ENCODE results near the gene HERPUD1. TPM values are rescaled to one million over a fixed set of nuclear protein-coding genes. Genes with fewer than 3 reads are reported as not detected.

The HERPUD1 gene
- total RNA-seq, 1 experiment from 2014 or later = 30.8 TPM

DNA sequence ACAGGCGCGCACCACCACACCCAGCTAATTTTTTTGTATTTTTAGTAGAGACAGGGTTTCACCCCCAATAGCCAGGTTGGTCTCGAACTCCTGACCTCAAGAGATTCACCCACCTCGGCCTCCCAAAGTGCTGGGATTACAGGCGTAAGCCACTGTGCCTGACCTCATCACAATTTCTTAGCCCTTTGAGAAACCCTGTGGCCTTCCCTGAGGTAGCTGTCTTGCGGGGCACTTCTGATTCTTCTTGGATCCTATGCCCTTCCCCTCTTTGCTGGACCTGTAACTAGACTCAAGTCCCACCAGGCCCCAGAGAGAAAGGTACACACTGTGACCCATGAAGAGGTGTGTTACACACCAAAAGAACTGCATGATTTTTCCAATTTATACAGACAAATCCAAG lies 16.3 kb downstream of the HERPUD1 start:
- POLR2A ChIA-PET = interaction anchor here (1.6 kb wide), 1 partner anchor 15 kb away, joined by 4 read pairs; no protein-coding TSS in a partner anchor
- Mint-ChIP-seq H3K36me3 (peaks cover 10% of the 10 kb centered on the region; the same call in 1 of the 2 replicates), H3K27ac (no peak overlapping the region), H3K9me3 (no peaks in the 10 kb centered on the region), H3K4me1 (peaks cover 14% of the 10 kb centered on the region), H3K4me3 (no peak overlapping the region), H3K27me3 (ENCODE audit: low read depth) (no peaks in the 10 kb centered on the region; the same call in 1 of the 2 replicates)
- CTCF ChIA-PET = interaction anchor here (1.2 to 1.8 kb wide), 2 partner anchors 81 to 98 kb away, joined by 3 to 4 read pairs; no protein-coding TSS in a partner anchor
- no peak for DNase-seq (ENCODE audit: low spot score)
- TF ChIP-seq CBFB (CRISPR knock-in tag; IDR thresholded peaks at IDR 0.05; ENCODE audit: low read depth) (no peak), TEAD4 (CRISPR knock-in tag; IDR thresholded peaks at IDR 0.05) (no peak), TCF7 (CRISPR knock-in tag; IDR thresholded peaks at IDR 0.05; ENCODE audit: low read depth) (no peak), ZNF396 (CRISPR knock-in tag; IDR thresholded peaks at IDR 0.05; ENCODE audit: borderline replicate concordance) (no peak), E2F5 (CRISPR knock-in tag; IDR thresholded peaks at IDR 0.05) (no peak), JUN (CRISPR knock-in tag; IDR thresholded peaks at IDR 0.05) (no peak), GTF2I (CRISPR knock-in tag; conservative IDR thresholded peaks at IDR 0.05) (no peak), SMAD4 (CRISPR knock-in tag; IDR thresholded peaks at IDR 0.05) (no peak)
- TF ChIP-seq, protein P1, sequence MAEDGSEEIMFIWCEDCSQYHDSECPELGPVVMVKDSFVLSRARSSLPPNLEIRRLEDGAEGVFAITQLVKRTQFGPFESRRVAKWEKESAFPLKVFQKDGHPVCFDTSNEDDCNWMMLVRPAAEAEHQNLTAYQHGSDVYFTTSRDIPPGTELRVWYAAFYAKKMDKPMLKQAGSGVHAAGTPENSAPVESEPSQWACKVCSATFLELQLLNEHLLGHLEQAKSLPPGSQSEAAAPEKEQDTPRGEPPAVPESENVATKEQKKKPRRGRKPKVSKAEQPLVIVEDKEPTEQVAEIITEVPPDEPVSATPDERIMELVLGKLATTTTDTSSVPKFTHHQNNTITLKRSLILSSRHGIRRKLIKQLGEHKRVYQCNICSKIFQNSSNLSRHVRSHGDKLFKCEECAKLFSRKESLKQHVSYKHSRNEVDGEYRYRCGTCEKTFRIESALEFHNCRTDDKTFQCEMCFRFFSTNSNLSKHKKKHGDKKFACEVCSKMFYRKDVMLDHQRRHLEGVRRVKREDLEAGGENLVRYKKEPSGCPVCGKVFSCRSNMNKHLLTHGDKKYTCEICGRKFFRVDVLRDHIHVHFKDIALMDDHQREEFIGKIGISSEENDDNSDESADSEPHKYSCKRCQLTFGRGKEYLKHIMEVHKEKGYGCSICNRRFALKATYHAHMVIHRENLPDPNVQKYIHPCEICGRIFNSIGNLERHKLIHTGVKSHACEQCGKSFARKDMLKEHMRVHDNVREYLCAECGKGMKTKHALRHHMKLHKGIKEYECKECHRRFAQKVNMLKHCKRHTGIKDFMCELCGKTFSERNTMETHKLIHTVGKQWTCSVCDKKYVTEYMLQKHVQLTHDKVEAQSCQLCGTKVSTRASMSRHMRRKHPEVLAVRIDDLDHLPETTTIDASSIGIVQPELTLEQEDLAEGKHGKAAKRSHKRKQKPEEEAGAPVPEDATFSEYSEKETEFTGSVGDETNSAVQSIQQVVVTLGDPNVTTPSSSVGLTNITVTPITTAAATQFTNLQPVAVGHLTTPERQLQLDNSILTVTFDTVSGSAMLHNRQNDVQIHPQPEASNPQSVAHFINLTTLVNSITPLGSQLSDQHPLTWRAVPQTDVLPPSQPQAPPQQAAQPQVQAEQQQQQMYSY (CRISPR knock-in tag; IDR thresholded peaks at IDR 0.05) = no peak
- no peak for ATAC-seq

DNA sequence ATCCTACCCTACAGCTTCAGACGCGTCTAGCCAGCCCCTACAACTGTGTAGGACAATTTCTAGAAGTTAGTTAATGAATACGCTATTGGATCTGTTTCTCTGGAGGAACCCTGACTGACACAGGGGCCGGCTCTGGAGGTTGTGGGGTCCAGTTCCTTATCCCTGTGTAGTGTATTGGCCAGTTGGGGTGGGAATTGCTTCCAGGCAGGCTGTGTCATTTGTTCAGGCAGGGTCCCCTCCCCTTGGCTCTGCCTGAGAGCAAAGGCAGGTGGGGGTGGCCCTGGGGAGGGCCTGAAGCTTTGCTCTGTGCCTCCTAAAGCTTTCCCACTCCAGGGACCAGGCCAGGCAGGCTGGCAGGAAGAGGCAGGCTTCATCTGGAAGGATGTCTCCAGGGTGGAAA lies 18.1 kb downstream of the HERPUD1 start:
- Mint-ChIP-seq H3K9me3 (peaks cover under 1% of the 10 kb centered on the region; the same call in 1 of the 2 replicates), H3K27me3 (ENCODE audit: low read depth) (no peaks in the 10 kb centered on the region; the same call in 1 of the 2 replicates), H3K4me3 (no peak overlapping the region), H3K27ac (no peak overlapping the region), H3K4me1 (peaks cover 11% of the 10 kb centered on the region), H3K36me3 (no peaks in the 10 kb centered on the region)
- TF ChIP-seq TEAD4 (CRISPR knock-in tag; IDR thresholded peaks at IDR 0.05) = no peak
- no peak for TF ChIP-seq ZNF532 (CRISPR knock-in tag; IDR thresholded peaks at IDR 0.05; ENCODE audit: borderline replicate concordance)
- no peak for TF ChIP-seq ZBTB21 (CRISPR knock-in tag; IDR thresholded peaks at IDR 0.05; ENCODE audit: borderline replicate concordance)
- TF ChIP-seq HMGA2 (CRISPR knock-in tag; IDR thresholded peaks at IDR 0.05) = no peak
- no peak for TF ChIP-seq ZBTB43 (CRISPR knock-in tag; IDR thresholded peaks at IDR 0.05)
- DNase-seq (ENCODE audit: low spot score) (no peak), ATAC-seq (no peak)
- ChIA-PET POLR2A (no interaction called here), CTCF (no interaction called here)

Data from WTC11 (cell line).